A549 (cell line): ENCODE data around the gene BRF1.

Experiments
- ATOH8 ChIP-seq: fragments of 250-450 bp; sonication (Bioruptor Pico); IDR thresholded peaks from 2 replicates; pipeline ENCODE4 v1.5.0; 2020; ENCODE audit warnings: low read depth, mild to moderate bottlenecking, moderate library complexity
- CTCF ChIP-seq: fragments of >200 bp; sonication (Bioruptor Twin); formaldehyde crosslinking; IDR thresholded peaks from 3 replicates; pipeline ENCODE4 v1.5.1; 2016
- KDM1A ChIP-seq: fragments of 200-600 bp; sonication (generic); IDR thresholded peaks from 2 replicates; pipeline ENCODE4 v1.6.1; 2016; ENCODE audit warnings: low read depth, mild to moderate bottlenecking
- MAFK ChIP-seq: fragments of 450-650 bp; IDR thresholded peaks from 2 replicates; pipeline ENCODE4 v1.6.1; 2014; ENCODE audit not compliant: partially characterized antibody
- MAX ChIP-seq: IDR thresholded peaks from 2 replicates; pipeline ENCODE4 v1.6.1; 2012
- MYC ChIP-seq: IDR thresholded peaks from 2 replicates; pipeline ENCODE4 v1.6.1; 2012; ENCODE audit warnings: mild to moderate bottlenecking, inconsistent platforms, low read length, improper control_type of control experiment, borderline replicate concordance
- NR3C1 ChIP-seq: fragments of >200 bp; sonication (Bioruptor Twin); formaldehyde crosslinking; IDR thresholded peaks from 3 replicates; pipeline ENCODE4 v1.6.1; 2017
- PBX3 ChIP-seq: IDR thresholded peaks from 2 replicates; pipeline ENCODE4 v1.6.1; 2012
- POLR2A ChIP-seq: IDR thresholded peaks from 2 replicates; pipeline ENCODE4 v1.6.1; 2012; ENCODE audit warnings: mild to moderate bottlenecking, low read length
- RFX5 ChIP-seq: fragments of 450-650 bp; IDR thresholded peaks from 2 replicates; pipeline ENCODE4 v1.7.1; 2014; ENCODE audit warnings: antibody characterized with exemption, mild to moderate bottlenecking, moderate library complexity

- TF ChIP-seq CTCF: no peak
- no peak for TF ChIP-seq MAFK
- TF ChIP-seq PBX3: no peak
- no peak for TF ChIP-seq POLR2A
- no peak for TF ChIP-seq RFX5
- TF ChIP-seq KDM1A: no peak
- no peak for TF ChIP-seq ATOH8 (CRISPR knock-in tag)
- no peak for TF ChIP-seq MAX
- no peak for TF ChIP-seq MYC
- no peak for TF ChIP-seq NR3C1
These were observed 25.7 kb upstream of the BRF1 start for GRCh38 chr14:105326568-105326867.
